Activated CD8-positive, alpha-beta T cell treated with anti-CD3 and anti-CD28 coated beads, Interleukin-2, amount 10 ng/mL, durations not matched to agents 7 days and 5 days (primary cell): ENCODE measurements around the gene GUCY2D. TPM values are rescaled to one million over a fixed set of nuclear protein-coding genes. Genes with fewer than 3 reads are reported as not detected.
A peak's percentile ranks its signal among the peaks of the same experiment; 100 is the strongest.

Experiments
- ATAC-seq: fragments of 150-1000 bp; cut with Tn5 transposase; one replicate; pipeline ENCODE4 v1.10.0; 2021; ENCODE audit warnings: moderate library complexity
- CTCF ChIA-PET: fragments of 350-600 bp; sonication (Branson Sonifier 250); formaldehyde crosslinking; loops from one replicate; lab custom pipeline; 2021; ENCODE audit warnings: antibody characterized with exemption; lab: Charles Lee
- POLR2A ChIA-PET: fragments of 350-600 bp; sonication (Branson Sonifier 250); formaldehyde crosslinking; loops from one replicate; lab custom pipeline; 2021; ENCODE audit warnings: antibody characterized with exemption; lab: Charles Lee
- DNase-seq: peaks from one replicate; pipeline ENCODE4 v3.0.0-alpha.2; 2020
- H3K27ac Mint-ChIP-seq: one replicate; pipeline ENCODE4 v1.8.0; 2021; ENCODE audit warnings: mild to moderate bottlenecking, mixed read lengths
- H3K27me3 Mint-ChIP-seq: one replicate; pipeline ENCODE4 v1.8.0; 2021; ENCODE audit warnings: low read depth, mixed read lengths
- H3K36me3 Mint-ChIP-seq: one replicate; pipeline ENCODE4 v1.8.0; 2021; ENCODE audit warnings: low read depth, mixed read lengths
- H3K4me1 Mint-ChIP-seq: one replicate; pipeline ENCODE4 v1.8.0; 2021; ENCODE audit warnings: low read depth, mixed read lengths
- H3K4me3 Mint-ChIP-seq: one replicate; pipeline ENCODE4 v1.8.0; 2021; ENCODE audit warnings: mild to moderate bottlenecking, mixed read lengths
- H3K9me3 Mint-ChIP-seq: one replicate; pipeline ENCODE4 v1.8.0; 2022; ENCODE audit warnings: mixed read lengths; ENCODE audit not compliant: insufficient read depth
- total RNA-seq, 2 experiments: library from RNA; stranded (reverse); gene quantifications; one replicate each; pipeline ENCODE4 v1.2.3, GENCODE V29; 2021

The GUCY2D gene
- total RNA-seq, 2 experiments from 2014 or later: not detected

GRCh38 chr17:7992924-7993323, 9.5 kb upstream of the GUCY2D start:
- H3K27ac Mint-ChIP-seq: no peak overlapping the region
- no peaks in the 10 kb centered on the region for H3K9me3 Mint-ChIP-seq
- ChIA-PET CTCF (interaction anchor here (0.7 to 12.2 kb wide), 10 partner anchors 9 to 249 kb away, joined by 3 to 237 read pairs (median 4); partner anchors contain the start of genes CYB5D1, GUCY2D, NAA38 and RNF227), POLR2A (interaction anchor here (1.4 kb wide), 1 partner anchor 8 kb away, joined by 3 read pairs; no protein-coding TSS in a partner anchor)
- peaks cover 18% of the 10 kb centered on the region for H3K27me3 Mint-ChIP-seq
- no peaks in the 10 kb centered on the region for H3K36me3 Mint-ChIP-seq
- DNase-seq (no peak), ATAC-seq (no peak)
- no peak overlapping the region for H3K4me3 Mint-ChIP-seq
- H3K4me1 Mint-ChIP-seq: peaks cover 42% of the 10 kb centered on the region

- peaks cover 24% of the 10 kb centered on the region for H3K27me3 Mint-ChIP-seq
- ChIA-PET POLR2A (no interaction called here), CTCF (interaction anchor here (1.0 to 12.2 kb wide), 5 partner anchors 11 to 79 kb away, joined by 3 to 237 read pairs (median 4); partner anchors contain the start of gene RNF227)
- DNase-seq (no peak), ATAC-seq (no peak)
- no peak overlapping the region for H3K4me3 Mint-ChIP-seq
- H3K4me1 Mint-ChIP-seq: peaks cover 32% of the 10 kb centered on the region
- H3K36me3 Mint-ChIP-seq: no peaks in the 10 kb centered on the region
- no peak overlapping the region for H3K27ac Mint-ChIP-seq
- no peaks in the 10 kb centered on the region for H3K9me3 Mint-ChIP-seq
Observed at GRCh38 chr17:7993972-7994589, 8.3 kb upstream of the GUCY2D start.

GRCh38 chr17:7995724-7996123, 6.7 kb upstream of the GUCY2D start:
- Mint-ChIP-seq H3K27ac (no peak overlapping the region), H3K9me3 (no peaks in the 10 kb centered on the region), H3K4me3 (no peak overlapping the region), H3K4me1 (peaks cover 17% of the 10 kb centered on the region), H3K27me3 (peaks cover 28% of the 10 kb centered on the region), H3K36me3 (no peaks in the 10 kb centered on the region)
- ChIA-PET CTCF (interaction anchor here (1.1 to 1.7 kb wide), 2 partner anchors 12 to 93 kb away, joined by 3 to 6 read pairs; no protein-coding TSS in a partner anchor), POLR2A (no interaction called here)
- DNase-seq (no peak), ATAC-seq (no peak)

- Mint-ChIP-seq H3K36me3 (no peaks in the 10 kb centered on the region), H3K9me3 (no peaks in the 10 kb centered on the region), H3K4me1 (peaks cover 12% of the 10 kb centered on the region), H3K27ac (no peak overlapping the region), H3K4me3 (no peak overlapping the region), H3K27me3 (peaks cover 40% of the 10 kb centered on the region)
- CTCF ChIA-PET: interaction anchor here (0.6 to 1.7 kb wide), 28 partner anchors 8 to 253 kb away, joined by 3 to 10 read pairs (median 4); partner anchors contain the start of genes KDM6B and NAA38
- ATAC-seq: peak; percentile 83
- DNase-seq: peak; percentile 69
- POLR2A ChIA-PET: interaction anchor here (0.7 kb wide), 1 partner anchor 176 kb away, joined by 3 read pairs; no protein-coding TSS in a partner anchor
Observed at GRCh38 chr17:7997186-7997585, 5.2 kb upstream of the GUCY2D start.

DNA sequence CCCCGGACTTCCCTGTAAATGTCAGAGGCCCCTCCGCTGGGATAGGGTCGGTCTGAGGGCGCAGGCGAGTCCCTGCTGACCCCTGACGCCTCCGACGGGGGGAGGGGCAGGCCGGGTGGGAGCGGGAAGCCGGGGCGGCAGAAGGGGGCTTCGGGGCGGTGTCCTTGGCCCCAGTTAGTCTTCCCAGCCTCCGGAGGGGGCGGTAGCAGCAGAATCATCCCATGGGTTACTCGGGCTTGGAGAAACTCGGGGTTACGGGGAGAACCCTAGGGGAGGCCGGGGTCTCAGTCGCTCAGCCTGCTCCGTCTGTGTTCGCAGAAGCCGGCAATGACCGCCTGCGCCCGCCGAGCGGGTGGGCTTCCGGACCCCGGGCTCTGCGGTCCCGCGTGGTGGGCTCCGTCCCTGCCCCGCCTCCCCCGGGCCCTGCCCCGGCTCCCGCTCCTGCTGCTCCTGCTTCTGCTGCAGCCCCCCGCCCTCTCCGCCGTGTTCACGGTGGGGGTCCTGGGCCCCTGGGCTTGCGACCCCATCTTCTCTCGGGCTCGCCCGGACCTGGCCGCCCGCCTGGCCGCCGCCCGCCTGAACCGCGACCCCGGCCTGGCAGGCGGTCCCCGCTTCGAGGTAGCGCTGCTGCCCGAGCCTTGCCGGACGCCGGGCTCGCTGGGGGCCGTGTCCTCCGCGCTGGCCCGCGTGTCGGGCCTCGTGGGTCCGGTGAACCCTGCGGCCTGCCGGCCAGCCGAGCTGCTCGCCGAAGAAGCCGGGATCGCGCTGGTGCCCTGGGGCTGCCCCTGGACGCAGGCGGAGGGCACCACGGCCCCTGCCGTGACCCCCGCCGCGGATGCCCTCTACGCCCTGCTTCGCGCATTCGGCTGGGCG, 542 bp downstream of the GUCY2D start:
- Mint-ChIP-seq H3K27ac (no peak overlapping the region), H3K9me3 (no peaks in the 10 kb centered on the region), H3K27me3 (peaks cover 44% of the 10 kb centered on the region), H3K4me1 (peaks cover 7% of the 10 kb centered on the region), H3K36me3 (no peaks in the 10 kb centered on the region), H3K4me3 (no peak overlapping the region)
- ChIA-PET CTCF (interaction anchor here (1.2 to 2.6 kb wide), 4 partner anchors 10 to 58 kb away, joined by 4 to 23 read pairs (median 12); no protein-coding TSS in a partner anchor), POLR2A (no interaction called here)
- no peak for DNase-seq
- no peak for ATAC-seq

DNA sequence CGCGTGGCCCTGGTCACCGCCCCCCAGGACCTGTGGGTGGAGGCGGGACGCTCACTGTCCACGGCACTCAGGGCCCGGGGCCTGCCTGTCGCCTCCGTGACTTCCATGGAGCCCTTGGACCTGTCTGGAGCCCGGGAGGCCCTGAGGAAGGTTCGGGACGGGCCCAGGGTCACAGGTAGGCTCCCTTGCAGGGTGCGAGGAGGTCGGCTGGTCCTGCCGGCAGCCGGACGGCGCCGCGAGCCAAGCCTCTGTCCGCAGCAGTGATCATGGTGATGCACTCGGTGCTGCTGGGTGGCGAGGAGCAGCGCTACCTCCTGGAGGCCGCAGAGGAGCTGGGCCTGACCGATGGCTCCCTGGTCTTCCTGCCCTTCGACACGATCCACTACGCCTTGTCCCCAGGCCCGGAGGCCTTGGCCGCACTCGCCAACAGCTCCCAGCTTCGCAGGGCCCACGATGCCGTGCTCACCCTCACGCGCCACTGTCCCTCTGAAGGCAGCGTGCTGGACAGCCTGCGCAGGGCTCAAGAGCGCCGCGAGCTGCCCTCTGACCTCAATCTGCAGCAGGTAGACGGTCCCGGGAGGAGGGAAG, 1.3 kb downstream of the GUCY2D start:
- Mint-ChIP-seq H3K9me3 (no peaks in the 10 kb centered on the region), H3K27ac (no peak overlapping the region), H3K27me3 (peaks cover 40% of the 10 kb centered on the region), H3K4me3 (no peak overlapping the region), H3K4me1 (peaks cover 7% of the 10 kb centered on the region), H3K36me3 (no peaks in the 10 kb centered on the region)
- POLR2A ChIA-PET: interaction anchor here (0.7 kb wide), 1 partner anchor 72 kb away, joined by 3 read pairs; the partner anchor contains the start of genes CNTROB and TRAPPC1
- CTCF ChIA-PET: interaction anchor here (0.9 to 1.8 kb wide), 3 partner anchors 14 to 38 kb away, joined by 3 to 8 read pairs (median 7); no protein-coding TSS in a partner anchor
- no peak for DNase-seq
- ATAC-seq: no peak

- DNase-seq: no peak
- Mint-ChIP-seq H3K4me3 (no peak overlapping the region), H3K9me3 (no peaks in the 10 kb centered on the region), H3K4me1 (peaks cover 7% of the 10 kb centered on the region), H3K27me3 (peaks cover 38% of the 10 kb centered on the region), H3K36me3 (no peaks in the 10 kb centered on the region), H3K27ac (no peak overlapping the region)
- ATAC-seq: no peak
- ChIA-PET CTCF (interaction anchor here (0.9 to 1.8 kb wide), 9 partner anchors 8 to 143 kb away, joined by 3 to 8 read pairs (median 5); no protein-coding TSS in a partner anchor), POLR2A (no interaction called here)
Observed at GRCh38 chr17:8004899-8005298, 2.5 kb downstream of the GUCY2D start.

GRCh38 chr17:8005357-8005756, 2.9 kb downstream of the GUCY2D start:
- no peaks in the 10 kb centered on the region for H3K9me3 Mint-ChIP-seq
- peaks cover 36% of the 10 kb centered on the region for H3K27me3 Mint-ChIP-seq
- no peak overlapping the region for H3K27ac Mint-ChIP-seq
- no peak for ATAC-seq
- ChIA-PET CTCF (interaction anchor here (0.9 to 1.8 kb wide), 9 partner anchors 8 to 144 kb away, joined by 3 to 8 read pairs (median 5); no protein-coding TSS in a partner anchor), POLR2A (no interaction called here)
- peaks cover 7% of the 10 kb centered on the region for H3K4me1 Mint-ChIP-seq
- no peak overlapping the region for H3K4me3 Mint-ChIP-seq
- no peak for DNase-seq
- H3K36me3 Mint-ChIP-seq: no peaks in the 10 kb centered on the region

GRCh38 chr17:8005967-8006730, 3.7 kb downstream of the GUCY2D start:
- DNase-seq (no peak), ATAC-seq (peak; percentile 27)
- no peaks in the 10 kb centered on the region for H3K9me3 Mint-ChIP-seq
- no peak overlapping the region for H3K4me3 Mint-ChIP-seq
- H3K4me1 Mint-ChIP-seq: peaks cover 7% of the 10 kb centered on the region
- ChIA-PET POLR2A (no interaction called here), CTCF (interaction anchor here (1.0 to 1.8 kb wide), 6 partner anchors 9 to 145 kb away, joined by 3 to 7 read pairs (median 4); no protein-coding TSS in a partner anchor)
- H3K27ac Mint-ChIP-seq: no peak overlapping the region
- peaks cover 29% of the 10 kb centered on the region for H3K27me3 Mint-ChIP-seq
- no peaks in the 10 kb centered on the region for H3K36me3 Mint-ChIP-seq

DNA sequence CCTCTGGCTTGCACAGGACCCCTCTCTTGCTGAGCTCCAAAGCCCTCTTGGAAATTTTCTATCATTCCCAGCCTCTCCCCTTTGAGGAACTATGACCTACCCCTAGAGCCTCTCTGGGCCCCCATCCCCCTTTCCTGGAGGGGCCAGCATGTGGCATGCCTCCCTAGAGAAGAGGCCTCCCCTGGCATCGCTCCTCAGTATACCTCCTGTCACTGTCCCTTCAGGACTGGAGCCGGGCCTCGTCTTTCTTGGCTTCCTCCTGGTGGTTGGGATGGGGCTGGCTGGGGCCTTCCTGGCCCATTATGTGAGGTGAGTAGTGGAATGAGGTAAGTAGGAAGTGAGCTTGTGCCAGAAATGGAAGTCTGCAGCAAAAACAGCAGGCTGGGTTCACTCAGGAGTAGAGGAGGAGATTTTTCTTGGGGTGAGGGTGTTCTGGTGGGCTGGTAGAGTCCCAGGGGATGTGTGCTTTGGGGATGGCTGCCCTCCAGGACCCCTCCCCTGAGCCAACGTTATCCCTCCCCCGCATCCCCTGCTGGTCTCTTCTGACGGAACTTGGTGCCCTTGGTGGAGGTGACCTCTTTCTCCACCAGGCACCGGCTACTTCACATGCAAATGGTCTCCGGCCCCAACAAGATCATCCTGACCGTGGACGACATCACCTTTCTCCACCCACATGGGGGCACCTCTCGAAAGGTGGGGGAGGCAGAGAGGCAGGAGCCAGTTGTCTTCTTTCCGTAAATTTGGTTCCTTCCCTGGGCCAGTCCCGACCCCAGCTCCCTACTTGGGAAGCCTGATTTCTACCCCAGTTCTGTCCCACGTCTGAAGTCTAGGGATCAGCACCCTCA, 4.6 kb downstream of the GUCY2D start:
- no peak for DNase-seq
- Mint-ChIP-seq H3K36me3 (no peaks in the 10 kb centered on the region), H3K27me3 (peaks cover 23% of the 10 kb centered on the region), H3K9me3 (no peaks in the 10 kb centered on the region), H3K27ac (no peak overlapping the region), H3K4me3 (no peak overlapping the region), H3K4me1 (peaks cover 4% of the 10 kb centered on the region)
- POLR2A ChIA-PET: no interaction called here
- CTCF ChIA-PET: interaction anchor here (0.7 to 1.8 kb wide), 2 partner anchors 17 to 34 kb away, joined by 4 to 9 read pairs; no protein-coding TSS in a partner anchor
- no peak for ATAC-seq
